Measurements from ENCODE around the gene EBNA1BP2. TPM values are rescaled to one million over a fixed set of nuclear protein-coding genes. Genes with fewer than 3 reads are reported as not detected.

EBNA1BP2 gene
- total and polyA plus RNA-seq, 4 donors = 25.6 to 90.6 (median 41.6) TPM

DNA sequence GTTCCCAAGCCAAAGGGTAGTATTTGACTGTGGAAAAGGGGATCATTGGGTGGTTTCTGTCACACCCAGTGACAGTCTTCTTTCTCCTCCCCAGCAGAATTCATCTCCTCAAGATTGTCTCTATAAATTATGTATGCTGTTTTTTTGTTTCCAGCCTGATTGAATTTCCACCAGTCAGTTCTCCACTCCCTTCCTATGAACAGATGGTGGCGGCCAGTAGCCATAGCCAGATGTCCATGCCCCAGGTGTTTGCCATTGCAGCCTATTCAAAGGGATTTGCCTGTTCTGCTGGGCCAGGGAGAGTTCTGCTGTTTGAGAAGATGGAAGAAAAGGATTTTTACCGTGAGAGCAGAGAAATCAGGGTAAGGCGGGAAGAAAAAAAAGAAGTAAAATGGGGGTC, 12.9 kb upstream of the EBNA1BP2 start:
- TF ChIP-seq, protein P1, sequence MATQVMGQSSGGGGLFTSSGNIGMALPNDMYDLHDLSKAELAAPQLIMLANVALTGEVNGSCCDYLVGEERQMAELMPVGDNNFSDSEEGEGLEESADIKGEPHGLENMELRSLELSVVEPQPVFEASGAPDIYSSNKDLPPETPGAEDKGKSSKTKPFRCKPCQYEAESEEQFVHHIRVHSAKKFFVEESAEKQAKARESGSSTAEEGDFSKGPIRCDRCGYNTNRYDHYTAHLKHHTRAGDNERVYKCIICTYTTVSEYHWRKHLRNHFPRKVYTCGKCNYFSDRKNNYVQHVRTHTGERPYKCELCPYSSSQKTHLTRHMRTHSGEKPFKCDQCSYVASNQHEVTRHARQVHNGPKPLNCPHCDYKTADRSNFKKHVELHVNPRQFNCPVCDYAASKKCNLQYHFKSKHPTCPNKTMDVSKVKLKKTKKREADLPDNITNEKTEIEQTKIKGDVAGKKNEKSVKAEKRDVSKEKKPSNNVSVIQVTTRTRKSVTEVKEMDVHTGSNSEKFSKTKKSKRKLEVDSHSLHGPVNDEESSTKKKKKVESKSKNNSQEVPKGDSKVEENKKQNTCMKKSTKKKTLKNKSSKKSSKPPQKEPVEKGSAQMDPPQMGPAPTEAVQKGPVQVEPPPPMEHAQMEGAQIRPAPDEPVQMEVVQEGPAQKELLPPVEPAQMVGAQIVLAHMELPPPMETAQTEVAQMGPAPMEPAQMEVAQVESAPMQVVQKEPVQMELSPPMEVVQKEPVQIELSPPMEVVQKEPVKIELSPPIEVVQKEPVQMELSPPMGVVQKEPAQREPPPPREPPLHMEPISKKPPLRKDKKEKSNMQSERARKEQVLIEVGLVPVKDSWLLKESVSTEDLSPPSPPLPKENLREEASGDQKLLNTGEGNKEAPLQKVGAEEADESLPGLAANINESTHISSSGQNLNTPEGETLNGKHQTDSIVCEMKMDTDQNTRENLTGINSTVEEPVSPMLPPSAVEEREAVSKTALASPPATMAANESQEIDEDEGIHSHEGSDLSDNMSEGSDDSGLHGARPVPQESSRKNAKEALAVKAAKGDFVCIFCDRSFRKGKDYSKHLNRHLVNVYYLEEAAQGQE (IDR thresholded peaks at IDR 0.05) = no peak
- TF ChIP-seq NR2F2 (IDR thresholded peaks at IDR 0.05) = no peak
- no peak for TF ChIP-seq YY1 (IDR thresholded peaks at IDR 0.05)
- no peak for TF ChIP-seq RAD21 (IDR thresholded peaks at IDR 0.05)
- TF ChIP-seq, protein P2, sequence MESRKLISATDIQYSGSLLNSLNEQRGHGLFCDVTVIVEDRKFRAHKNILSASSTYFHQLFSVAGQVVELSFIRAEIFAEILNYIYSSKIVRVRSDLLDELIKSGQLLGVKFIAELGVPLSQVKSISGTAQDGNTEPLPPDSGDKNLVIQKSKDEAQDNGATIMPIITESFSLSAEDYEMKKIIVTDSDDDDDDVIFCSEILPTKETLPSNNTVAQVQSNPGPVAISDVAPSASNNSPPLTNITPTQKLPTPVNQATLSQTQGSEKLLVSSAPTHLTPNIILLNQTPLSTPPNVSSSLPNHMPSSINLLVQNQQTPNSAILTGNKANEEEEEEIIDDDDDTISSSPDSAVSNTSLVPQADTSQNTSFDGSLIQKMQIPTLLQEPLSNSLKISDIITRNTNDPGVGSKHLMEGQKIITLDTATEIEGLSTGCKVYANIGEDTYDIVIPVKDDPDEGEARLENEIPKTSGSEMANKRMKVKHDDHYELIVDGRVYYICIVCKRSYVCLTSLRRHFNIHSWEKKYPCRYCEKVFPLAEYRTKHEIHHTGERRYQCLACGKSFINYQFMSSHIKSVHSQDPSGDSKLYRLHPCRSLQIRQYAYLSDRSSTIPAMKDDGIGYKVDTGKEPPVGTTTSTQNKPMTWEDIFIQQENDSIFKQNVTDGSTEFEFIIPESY (IDR thresholded peaks at IDR 0.05) = no peak
- no peak for TF ChIP-seq FOXA1 (IDR thresholded peaks at IDR 0.05)
- no peak for TF ChIP-seq JUND (IDR thresholded peaks at IDR 0.05)
- TF ChIP-seq GABPA (IDR thresholded peaks at IDR 0.05 in 1 of 2, conservative IDR thresholded peaks at IDR 0.05 in 1 of 2) = no peak
- no peak for TF ChIP-seq MAX (IDR thresholded peaks at IDR 0.05)
- no peak for TF ChIP-seq HNF4G (IDR thresholded peaks at IDR 0.05)
- TF ChIP-seq, protein P3, sequence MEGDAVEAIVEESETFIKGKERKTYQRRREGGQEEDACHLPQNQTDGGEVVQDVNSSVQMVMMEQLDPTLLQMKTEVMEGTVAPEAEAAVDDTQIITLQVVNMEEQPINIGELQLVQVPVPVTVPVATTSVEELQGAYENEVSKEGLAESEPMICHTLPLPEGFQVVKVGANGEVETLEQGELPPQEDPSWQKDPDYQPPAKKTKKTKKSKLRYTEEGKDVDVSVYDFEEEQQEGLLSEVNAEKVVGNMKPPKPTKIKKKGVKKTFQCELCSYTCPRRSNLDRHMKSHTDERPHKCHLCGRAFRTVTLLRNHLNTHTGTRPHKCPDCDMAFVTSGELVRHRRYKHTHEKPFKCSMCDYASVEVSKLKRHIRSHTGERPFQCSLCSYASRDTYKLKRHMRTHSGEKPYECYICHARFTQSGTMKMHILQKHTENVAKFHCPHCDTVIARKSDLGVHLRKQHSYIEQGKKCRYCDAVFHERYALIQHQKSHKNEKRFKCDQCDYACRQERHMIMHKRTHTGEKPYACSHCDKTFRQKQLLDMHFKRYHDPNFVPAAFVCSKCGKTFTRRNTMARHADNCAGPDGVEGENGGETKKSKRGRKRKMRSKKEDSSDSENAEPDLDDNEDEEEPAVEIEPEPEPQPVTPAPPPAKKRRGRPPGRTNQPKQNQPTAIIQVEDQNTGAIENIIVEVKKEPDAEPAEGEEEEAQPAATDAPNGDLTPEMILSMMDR (IDR thresholded peaks at IDR 0.05; ENCODE audit: low read depth, low read length, missing input control) = no peak
- TF ChIP-seq RXRA (IDR thresholded peaks at IDR 0.05) = no peak
- no peak for TF ChIP-seq HNF4A (conservative IDR thresholded peaks at IDR 0.05)
- no peak for TF ChIP-seq SP1 (IDR thresholded peaks at IDR 0.05)
- no peak for TF ChIP-seq FOXA2 (IDR thresholded peaks at IDR 0.05)
- TF ChIP-seq EGR1 (IDR thresholded peaks at IDR 0.05; ENCODE audit: low read depth in 2 of 2) = no peak
- TF ChIP-seq TAF1 (conservative IDR thresholded peaks at IDR 0.05) = no peak
- TF ChIP-seq, protein P4, sequence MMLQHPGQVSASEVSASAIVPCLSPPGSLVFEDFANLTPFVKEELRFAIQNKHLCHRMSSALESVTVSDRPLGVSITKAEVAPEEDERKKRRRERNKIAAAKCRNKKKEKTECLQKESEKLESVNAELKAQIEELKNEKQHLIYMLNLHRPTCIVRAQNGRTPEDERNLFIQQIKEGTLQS (IDR thresholded peaks at IDR 0.05) = no peak
- no peak for DNase-seq (ENCODE audit: low spot score)
- Histone ChIP-seq H3K4me1 (ENCODE audit: control insufficient read depth in 4 of 4, insufficient read depth in 4 of 4, low read length in 3 of 4) (no peaks in the 10 kb centered on the region), H3K9ac (ENCODE audit: low read depth in 1 of 2, low read length in 2 of 2) (no peak overlapping the region), H3K4me3 (ENCODE audit: low read depth in 1 of 3, low read length in 3 of 3) (no peak overlapping the region), H3K36me3 (ENCODE audit: control insufficient read depth in 4 of 4, insufficient read depth in 3 of 4, low read depth in 1 of 4, low read length in 3 of 4) (no peaks in the 10 kb centered on the region), H3K27ac (ENCODE audit: low read depth in 1 of 2, low read length in 2 of 2) (no peak overlapping the region), H3K27me3 (ENCODE audit: control insufficient read depth in 4 of 4, insufficient read depth in 4 of 4, low read length in 3 of 4) (no peaks in the 10 kb centered on the region), H3K9me3 (ENCODE audit: control insufficient read depth in 4 of 4, low read length in 3 of 4) (no peaks in the 10 kb centered on the region)
- WGBS = 92% methylated on average over 3 of the region's 3 CpGs

Data from liver (tissue), 9 donors.